ENCODE results near the gene KYNU. TPM values are rescaled to one million over a fixed set of nuclear protein-coding genes. Genes with fewer than 3 reads are reported as not detected.

KYNU gene
- total and polyA plus RNA-seq, 9 of the 15 experiments (the other 6 are each of a cell fraction or from before 2014, with no cell fraction given), result 2.6 to 11.6 (median 7.2) TPM

DNA sequence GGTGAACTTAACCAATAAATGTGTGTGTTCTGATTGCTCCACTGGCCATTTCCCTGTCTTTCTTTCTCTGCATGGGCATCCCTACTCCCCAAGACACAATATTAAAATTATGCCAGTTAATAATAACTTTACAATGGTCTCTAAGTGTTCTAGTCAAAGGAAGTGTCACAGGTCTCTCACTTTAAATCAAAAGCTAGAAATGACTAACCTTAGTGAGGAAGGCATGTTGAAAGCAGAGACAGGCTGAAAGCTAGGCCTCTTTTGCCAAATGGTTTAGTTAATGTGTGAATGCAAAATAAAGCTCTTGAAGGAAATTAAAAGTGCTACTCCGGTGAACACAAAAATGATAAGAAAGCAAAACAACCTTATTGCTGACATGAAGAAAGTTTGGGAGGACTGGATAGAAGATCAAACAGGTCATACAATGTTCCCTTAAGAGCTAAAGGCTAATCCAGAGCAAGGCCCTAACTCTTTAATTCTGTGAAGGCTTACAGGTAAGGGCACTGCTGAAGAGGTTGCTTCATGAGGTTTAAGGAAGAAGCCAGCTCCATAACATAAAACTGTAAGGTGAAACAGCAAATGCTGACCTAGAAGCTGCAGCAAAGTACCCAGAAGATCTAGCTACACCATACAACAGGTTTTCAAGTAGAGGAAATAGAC is 207.8 kb downstream of the KYNU start (continued):
- no peak for TF ChIP-seq NKRF (IDR thresholded peaks at IDR 0.05; ENCODE audit: borderline replicate concordance)
- no peak for TF ChIP-seq NFE2 (IDR thresholded peaks at IDR 0.05; ENCODE audit: low read depth)
- TF ChIP-seq GTF2F1 (IDR thresholded peaks at IDR 0.05; ENCODE audit: low read depth, low read length), result no peak
- TF ChIP-seq NFYB (IDR thresholded peaks at IDR 0.05; ENCODE audit: extremely low read depth, insufficient read length), result no peak

GRCh38 chr2:143087033-143087432 is 209.6 kb downstream of the KYNU start:
- intact Hi-C loops (cut with micrococcal nuclease), result no loop called here
- TF ChIP-seq MLLT1 (IDR thresholded peaks at IDR 0.05), result no peak
- no peak for TF ChIP-seq SRSF9 (IDR thresholded peaks at IDR 0.05; ENCODE audit: borderline replicate concordance, low read depth, low read length)
- no peak for TF ChIP-seq GABPB1 (CRISPR knock-in tag; IDR thresholded peaks at IDR 0.05)
- no peak for TF ChIP-seq EHMT2 (IDR thresholded peaks at IDR 0.05)
- TF ChIP-seq GABPA (tag; conservative IDR thresholded peaks at IDR 0.05; ENCODE audit: low read depth), result no peak
- no peak for TF ChIP-seq GTF2F1 (IDR thresholded peaks at IDR 0.05; ENCODE audit: low read depth, low read length)
- TF ChIP-seq EWSR1 (IDR thresholded peaks at IDR 0.05; ENCODE audit: borderline replicate concordance, low read depth, partially characterized antibody), result no peak
- no peak for TF ChIP-seq TEAD4 (IDR thresholded peaks at IDR 0.05; ENCODE audit: low read length)
- no peak for TF ChIP-seq TEAD4 (CRISPR knock-in tag; IDR thresholded peaks at IDR 0.05; ENCODE audit: borderline replicate concordance)
- TF ChIP-seq NCOR1 (IDR thresholded peaks at IDR 0.05), result no peak
- TF ChIP-seq CSDE1 (IDR thresholded peaks at IDR 0.05), result no peak
- no peak for TF ChIP-seq MEF2A (IDR thresholded peaks at IDR 0.05; ENCODE audit: control insufficient read depth, low read depth, low read length)
- TF ChIP-seq CHD2 (IDR thresholded peaks at IDR 0.05; ENCODE audit: low read depth, low read length), result no peak
- TF ChIP-seq ZNF445 (CRISPR knock-in tag; IDR thresholded peaks at IDR 0.05; ENCODE audit: low read depth), result no peak

More at GRCh38 chr2:143087033-143087432, 209.6 kb downstream of the KYNU start:
- Histone ChIP-seq H3K27me3 (ENCODE audit: control insufficient read depth in 2 of 2, insufficient read depth in 2 of 2, low read length in 2 of 2) (no peaks in the 10 kb centered on the region), H4K20me1 (replicated peaks; ENCODE audit: control insufficient read depth, insufficient read depth, low read length) (no peaks in the 10 kb centered on the region), H3K9me1 (ENCODE audit: control insufficient read depth, insufficient read depth, low read length) (no peaks in the 10 kb centered on the region), H3K4me3 (no peak overlapping the region), H3K36me3 (ENCODE audit: control insufficient read depth, insufficient read depth, low read length) (no peaks in the 10 kb centered on the region), H3K79me2 (ENCODE audit: control insufficient read depth, insufficient read depth, low read length) (no peaks in the 10 kb centered on the region), H2AFZ (ENCODE audit: low read depth, low read length) (no peak overlapping the region), H3K9ac (ENCODE audit: insufficient read depth in 1 of 2, low read depth in 2 of 2, low read length in 2 of 2) (no peak overlapping the region), H3K27ac (ENCODE audit: extremely low read depth, low read depth, low read length) (no peak overlapping the region), H3K9me3 (replicated peaks; ENCODE audit: control insufficient read depth, insufficient read depth, low read depth, low read length) (no peaks in the 10 kb centered on the region), H3K4me1 (replicated peaks in 1 of 2; ENCODE audit: control insufficient read depth in 2 of 2, insufficient read depth in 2 of 2, low read length in 2 of 2) (no peaks in the 10 kb centered on the region), H3K4me2 (ENCODE audit: insufficient read depth, low read length) (no peak overlapping the region)
- no peak for FAIRE-seq
- 0% methylated on average over 1 of the region's 1 CpG for WGBS (ENCODE audit: insufficient coverage, low coverage, missing lambda C conversion rate)
- no peak for ATAC-seq
- DNase-seq (ENCODE audit: extremely low read depth in 1 of 4, low spot score in 3 of 4), result no peak
- in situ Hi-C loops (cut with MboI), result no loop called here
- ChIA-PET CTCF (ENCODE audit: low intra/inter-chr PET ratio) (no interaction called here), POLR2A (no interaction called here)
- BruUV-seq (replicated peaks), result no TSS peak

Data from K562 (cell line).